Measurements from ENCODE around the gene CDK14.

The CDK14 gene

GRCh38 chr7:91249506-91250233 is 653.5 kb downstream of the CDK14 start:
- Mint-ChIP-seq H3K36me3 (no peaks in the 10 kb centered on the region), H3K9me3 (peaks cover 2 to 3% of the 10 kb centered on the region in 2 donors), H3K27ac (no peak overlapping the region), H3K4me1 (peaks cover 0 to 3% of the 10 kb centered on the region in 2 donors), H3K27me3 (peaks cover 5 to 15% of the 10 kb centered on the region in 2 donors), H3K4me3 (no peak overlapping the region)
- DNase-seq: no peak
- ATAC-seq (replicated peaks): no peak

GRCh38 chr7:91250706-91251105 is 654.6 kb downstream of the CDK14 start:
- Mint-ChIP-seq H3K27ac (no peak overlapping the region), H3K36me3 (peaks cover 1 to 4% of the 10 kb centered on the region in 2 donors), H3K4me1 (peaks cover 0 to 3% of the 10 kb centered on the region in 2 donors), H3K9me3 (peaks cover 5 to 7% of the 10 kb centered on the region in 2 donors), H3K4me3 (no peak overlapping the region), H3K27me3 (peaks cover 14 to 25% of the 10 kb centered on the region in 2 donors)
- no peak for DNase-seq
- no peak for ATAC-seq (replicated peaks)

- Mint-ChIP-seq H3K4me3 (no peak overlapping the region), H3K27ac (no peak overlapping the region)
- DNase-seq: no peak
Measured at GRCh38 chr7:91251877-91252276, 655.8 kb downstream of the CDK14 start.

More at GRCh38 chr7:91251877-91252276, 655.8 kb downstream of the CDK14 start:
- ATAC-seq (replicated peaks): no peak
- peaks cover 0 to 3% of the 10 kb centered on the region in 2 donors for H3K4me1 Mint-ChIP-seq
- H3K9me3 Mint-ChIP-seq: peaks cover 10 to 16% of the 10 kb centered on the region in 2 donors
- H3K36me3 Mint-ChIP-seq: peaks cover 5 to 9% of the 10 kb centered on the region in 2 donors
- peaks cover 16 to 28% of the 10 kb centered on the region in 2 donors for H3K27me3 Mint-ChIP-seq

Data from stimulated activated naive B cell treated with anti-CD40 and anti-IgM and Interleukin-4, amounts not matched to agents 10 μg/mL and 1 μg/mL and 100 μg/mL, for 72 hours (primary cell).